Measurements from ENCODE around the gene TCF4. TPM values are rescaled to one million over a fixed set of nuclear protein-coding genes. Genes with fewer than 3 reads are reported as not detected.
A peak's percentile ranks its signal among the peaks of the same experiment; 100 is the strongest.

Gene TCF4
- total RNA-seq, 1 experiment from 2014 or later, result 100.0 TPM

DNA sequence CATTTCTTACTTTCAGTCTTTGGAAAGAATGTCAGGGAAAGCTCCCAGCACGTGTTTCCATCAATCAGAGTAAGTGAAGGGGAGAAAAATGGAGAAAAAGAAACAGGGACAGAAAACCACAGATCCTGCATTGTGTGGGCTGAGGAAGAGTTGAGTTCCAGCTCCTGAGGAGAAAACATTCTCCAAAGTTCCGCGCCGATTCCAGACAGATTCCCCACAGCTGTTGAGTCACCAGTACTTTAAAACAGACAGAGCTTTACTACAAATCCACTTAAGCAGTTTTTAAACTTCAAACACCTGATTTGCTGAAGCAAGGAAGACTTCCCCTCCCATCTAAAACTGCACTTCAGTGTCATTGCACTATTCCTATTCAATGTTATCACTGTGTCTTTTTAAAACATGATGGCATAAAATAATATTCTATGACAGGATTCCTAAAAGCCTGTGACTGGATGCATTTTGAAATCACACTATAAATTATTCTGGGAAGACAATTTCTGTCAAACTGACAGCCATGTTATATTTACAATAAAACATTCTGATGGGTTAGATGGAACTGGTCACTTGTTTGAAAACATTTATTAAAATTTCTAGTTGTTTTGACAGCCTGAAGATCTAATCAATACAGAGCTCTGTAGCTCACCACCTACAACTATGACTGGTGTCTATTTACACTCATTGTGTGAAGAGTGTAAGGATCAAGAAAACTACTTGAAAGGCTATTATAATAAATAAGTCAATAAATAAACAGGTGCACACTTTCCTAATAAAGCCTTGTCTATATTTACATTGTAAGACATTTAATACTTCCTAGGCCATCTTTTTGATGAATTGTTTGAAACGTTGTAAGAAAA is 40.9 kb downstream of the TCF4 start:
- peak; percentile 40 for DNase-seq (ENCODE audit: low spot score)

DNA sequence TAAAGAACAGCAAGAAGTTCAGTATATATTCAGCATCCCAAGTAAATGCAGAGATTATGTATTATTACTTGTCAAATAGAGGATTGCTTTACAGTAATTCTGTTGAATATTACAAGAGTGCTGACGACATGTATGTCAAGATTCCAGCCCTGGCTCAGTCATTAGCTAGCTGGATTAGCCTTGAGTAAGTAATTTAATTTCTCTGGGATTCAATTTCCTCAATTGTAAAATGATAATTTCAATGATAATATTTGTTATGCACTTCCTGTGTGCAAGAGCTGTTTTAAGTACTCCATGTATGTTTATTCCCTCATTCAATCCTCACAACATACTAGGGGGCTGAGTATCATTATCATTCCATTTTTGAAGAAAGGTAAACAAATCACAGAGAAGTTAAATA is 44.0 kb downstream of the TCF4 start:
- DNase-seq (ENCODE audit: low spot score), result no peak

DNA sequence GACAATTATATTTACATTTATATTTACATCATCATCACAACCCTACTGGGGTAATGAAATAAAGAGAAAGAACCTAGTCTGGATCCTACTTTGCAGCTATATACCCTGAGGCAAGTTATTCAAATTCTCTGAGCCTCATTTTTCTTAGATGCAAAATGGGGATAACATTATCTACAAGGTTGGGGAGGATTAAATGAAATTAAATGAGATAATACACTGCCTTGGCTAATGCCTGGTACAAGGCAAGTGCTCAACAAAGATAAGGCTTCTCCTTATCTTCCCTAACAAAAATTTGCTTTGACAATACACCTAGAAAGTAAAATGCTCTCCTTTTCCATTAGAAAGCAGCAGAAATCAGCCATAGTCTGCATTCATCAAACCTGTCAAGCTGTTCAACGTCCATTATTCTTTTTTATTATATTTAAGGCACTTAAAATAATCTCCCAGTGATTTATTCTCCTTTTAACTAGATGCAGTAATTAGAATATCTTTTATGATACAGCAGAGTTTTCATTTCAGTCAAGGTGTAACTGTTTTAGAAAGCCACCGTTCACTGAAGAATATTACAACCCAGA is 44.8 kb downstream of the TCF4 start:
- no peak for DNase-seq (ENCODE audit: low spot score)

DNA sequence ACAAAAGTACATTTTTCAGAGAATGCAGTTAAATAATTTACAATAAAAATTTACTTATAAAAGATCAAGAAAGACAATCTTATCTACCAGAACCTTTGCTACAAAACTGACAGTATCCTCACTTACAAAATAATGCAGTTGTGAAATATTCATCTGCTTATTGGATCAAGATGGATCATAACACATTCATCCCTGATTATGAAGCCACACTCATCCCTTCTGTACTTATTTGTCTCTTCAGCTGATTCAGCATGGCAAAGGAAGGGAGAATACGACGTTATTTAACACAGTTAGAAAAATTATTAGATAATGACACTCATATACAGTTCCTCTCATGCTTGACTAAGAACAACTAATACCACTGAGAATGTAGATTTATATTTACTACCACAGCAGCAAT is 46.4 kb downstream of the TCF4 start:
- DNase-seq (ENCODE audit: low spot score), result no peak

DNA sequence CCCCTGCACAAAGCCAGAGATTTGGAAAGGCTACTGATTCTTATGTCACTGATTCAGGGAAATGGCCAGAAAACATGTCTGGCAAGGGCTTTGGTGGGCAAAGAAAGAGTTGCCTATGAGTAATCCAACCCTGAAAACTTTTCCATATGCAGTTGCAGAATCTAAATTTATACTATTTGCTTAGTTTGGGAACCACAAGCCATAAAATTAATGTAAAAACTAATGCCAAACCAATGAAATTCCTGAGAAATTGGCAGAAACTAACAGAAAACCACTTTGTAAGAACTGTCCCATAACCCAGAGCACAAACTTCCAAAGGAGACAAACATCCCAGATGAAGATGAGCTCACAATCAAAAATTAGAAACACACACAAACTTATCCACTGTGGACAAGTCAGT is 48.8 kb downstream of the TCF4 start:
- no peak for DNase-seq (ENCODE audit: low spot score)

DNA sequence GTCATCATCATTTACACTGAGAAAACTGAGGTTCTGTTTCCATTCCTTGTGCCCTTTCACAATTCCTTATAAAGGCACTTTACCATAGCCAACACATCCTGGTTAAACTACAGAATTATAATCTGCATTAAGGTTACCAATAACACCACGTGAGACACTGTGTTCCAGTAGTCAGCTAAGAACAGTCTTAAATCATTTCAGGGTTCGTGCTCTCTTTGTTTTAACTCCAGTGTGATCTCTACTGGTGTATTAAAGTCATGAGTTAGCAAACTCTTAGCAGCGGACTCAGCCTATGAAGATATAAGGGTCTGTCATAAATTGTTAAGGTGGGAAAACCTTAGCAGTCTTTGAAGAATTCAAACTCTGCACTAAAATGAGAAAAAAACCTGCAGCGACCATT is 53.0 kb downstream of the TCF4 start:
- DNase-seq (ENCODE audit: low spot score), result no peak

DNA sequence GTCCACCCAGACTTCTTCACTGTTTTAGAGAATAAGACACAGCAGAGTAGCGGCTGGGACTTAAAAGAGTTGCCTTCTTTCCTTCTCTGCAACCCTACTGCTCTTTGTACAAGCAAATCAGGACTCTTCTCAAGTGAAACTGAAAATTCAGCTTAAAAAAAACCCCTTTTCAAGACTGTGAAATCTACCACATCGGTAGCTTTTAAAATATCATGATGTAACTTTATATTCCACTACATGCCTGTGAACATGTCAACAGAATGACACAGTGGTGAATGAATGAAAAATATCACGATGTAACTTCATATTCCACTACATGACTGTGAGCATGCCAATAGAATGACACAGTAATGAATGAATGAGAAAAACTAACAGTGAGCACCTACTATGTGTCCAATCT is 53.4 kb downstream of the TCF4 start:
- DNase-seq (ENCODE audit: low spot score), result no peak

DNA sequence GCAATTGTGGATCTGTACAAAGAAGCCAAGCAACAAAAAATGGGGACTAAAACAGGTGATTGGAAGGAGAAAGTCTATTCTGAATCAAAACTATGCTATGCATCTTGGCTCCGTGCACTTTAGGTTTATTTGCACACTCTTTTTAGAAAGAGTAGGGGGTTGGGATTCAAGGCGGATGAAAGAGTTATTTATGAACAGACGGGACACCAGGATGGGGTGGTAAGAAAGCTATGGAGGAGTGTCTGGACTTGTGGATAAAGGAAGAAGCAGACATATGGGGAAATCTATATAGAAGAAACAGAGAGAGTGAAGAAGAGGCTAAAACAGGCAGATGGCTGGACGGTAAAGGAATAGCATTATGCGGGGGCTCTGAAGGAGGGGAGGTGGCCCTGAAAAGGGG is 57.8 kb downstream of the TCF4 start:
- no peak for DNase-seq (ENCODE audit: low spot score)

DNA sequence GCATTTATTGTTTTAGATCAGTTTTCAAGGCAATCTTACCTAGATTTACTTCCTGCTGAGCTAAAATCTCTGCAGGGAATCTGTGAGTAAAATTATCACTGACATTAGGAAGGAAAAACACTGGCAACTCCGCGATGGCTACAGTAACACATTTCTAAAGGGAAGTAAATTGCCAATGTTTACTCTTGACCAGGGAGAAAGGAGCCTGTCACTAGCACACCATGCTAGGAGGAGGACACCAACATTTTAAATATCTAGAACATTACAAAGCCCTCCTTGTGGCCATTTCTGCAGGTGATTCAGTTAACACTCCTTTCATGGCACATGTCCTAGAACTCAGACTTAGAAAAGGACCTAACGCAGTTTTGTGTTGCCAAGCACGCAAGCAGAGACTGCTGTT is 58.4 kb downstream of the TCF4 start:
- no peak for DNase-seq (ENCODE audit: low spot score)

DNA sequence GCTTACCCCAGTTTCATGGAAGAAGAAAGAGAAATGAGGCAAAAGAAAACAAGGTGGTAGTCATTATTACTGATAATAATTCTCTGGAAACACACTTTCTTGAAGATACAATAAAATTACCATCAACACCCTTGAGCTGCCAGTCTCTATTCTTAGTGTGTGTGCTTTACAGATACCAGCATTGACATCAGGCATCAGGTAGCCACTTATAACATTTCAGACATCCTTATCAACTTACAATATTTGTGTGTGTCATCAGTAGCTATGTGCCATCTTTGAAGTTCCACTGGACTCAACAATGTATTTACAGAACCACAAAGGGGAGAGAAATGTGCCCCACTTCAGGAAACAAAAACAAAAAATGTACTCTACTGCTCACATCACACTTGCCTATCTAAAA is 62.1 kb downstream of the TCF4 start:
- no peak for DNase-seq (ENCODE audit: low spot score)

DNA sequence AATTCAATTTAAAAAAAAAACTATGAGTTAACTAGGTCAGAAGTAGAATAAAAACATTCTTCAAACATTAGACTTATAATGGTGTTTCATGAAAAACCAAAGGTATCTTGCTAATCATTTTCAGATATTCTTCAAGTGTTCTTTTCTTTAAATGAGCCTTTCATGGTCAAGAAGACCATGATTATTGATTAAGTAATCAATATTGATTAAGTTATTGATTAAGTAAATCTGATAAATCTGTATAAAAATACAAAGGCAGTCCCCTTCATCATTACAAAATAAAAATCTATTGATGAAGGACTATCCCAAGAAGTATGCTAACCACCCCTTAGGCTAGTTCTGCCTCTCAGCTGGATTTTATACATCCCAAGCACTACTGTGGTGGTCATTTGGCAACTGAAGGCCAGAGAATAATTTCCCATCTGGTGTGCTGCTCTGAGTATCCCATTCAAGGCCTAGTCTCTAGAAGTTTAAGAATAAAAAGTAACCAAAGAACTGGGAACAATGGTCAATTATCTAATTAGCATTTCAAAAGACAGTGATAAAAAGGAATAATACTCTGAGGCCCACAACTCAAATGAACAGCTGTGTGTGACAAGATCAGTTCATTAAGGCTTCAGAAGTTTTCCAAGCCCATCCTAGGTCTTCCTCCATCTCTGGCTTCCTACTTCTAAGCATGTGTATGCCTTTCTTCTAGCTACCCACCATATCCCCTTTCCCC is 63.5 kb downstream of the TCF4 start:
- no peak for DNase-seq (ENCODE audit: low spot score)

DNA sequence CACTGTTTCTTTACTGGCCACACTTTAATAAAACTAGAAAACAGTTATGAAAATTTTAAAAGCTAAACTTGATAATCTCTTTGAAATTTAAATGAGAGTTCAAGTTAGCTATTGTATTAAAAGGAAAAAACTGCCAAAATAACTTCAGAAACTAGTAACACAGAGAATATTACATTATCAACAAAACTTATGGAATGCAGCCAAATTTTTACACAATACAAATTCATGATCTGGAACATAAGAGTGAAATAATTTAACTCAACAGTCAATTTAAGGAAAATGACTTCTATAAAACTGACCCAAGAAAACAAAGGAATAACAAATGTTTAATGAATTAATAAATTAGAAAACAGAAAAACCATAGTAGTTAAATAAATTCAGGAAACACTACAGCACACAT is 65.0 kb downstream of the TCF4 start:
- no peak for DNase-seq (ENCODE audit: low spot score)

DNA sequence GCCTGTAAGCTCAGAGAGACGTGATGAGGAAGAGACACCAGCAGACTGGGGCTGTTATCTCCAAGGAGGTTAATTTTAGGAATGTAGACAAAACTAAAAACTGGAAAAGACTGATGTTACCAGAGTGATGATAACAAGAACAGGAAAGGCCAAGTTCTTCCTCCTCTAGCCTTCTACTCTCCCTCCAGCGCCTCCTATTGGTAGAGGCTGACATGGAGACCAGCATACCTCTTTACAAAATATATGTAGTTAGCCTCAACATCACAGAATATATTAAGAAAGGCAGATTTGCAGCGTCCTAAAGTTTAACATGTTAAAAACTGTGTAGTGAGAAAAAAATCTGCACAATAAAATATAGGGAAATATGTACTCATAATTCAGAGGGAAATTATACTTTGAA is 66.0 kb downstream of the TCF4 start:
- DNase-seq (ENCODE audit: low spot score), result no peak

DNA sequence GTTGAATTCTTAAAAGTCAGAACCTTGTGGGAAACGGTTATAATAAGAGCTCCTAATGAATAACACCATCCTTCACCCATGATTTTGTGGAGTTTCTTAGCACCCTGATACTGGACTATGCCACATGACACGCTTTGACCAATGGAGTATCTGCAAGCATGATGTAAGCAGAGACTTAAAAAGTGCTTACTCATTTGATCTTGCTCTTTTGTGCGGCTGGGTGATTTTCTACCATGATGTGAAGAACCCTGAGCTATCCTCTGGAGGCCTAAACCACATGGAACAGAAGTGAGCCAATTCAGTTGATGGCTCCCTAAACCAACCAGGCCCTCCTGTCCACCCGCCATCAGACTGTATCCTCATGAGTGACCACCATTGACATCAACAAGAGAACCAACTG is 70.9 kb downstream of the TCF4 start:
- no peak for DNase-seq (ENCODE audit: low spot score)

DNA sequence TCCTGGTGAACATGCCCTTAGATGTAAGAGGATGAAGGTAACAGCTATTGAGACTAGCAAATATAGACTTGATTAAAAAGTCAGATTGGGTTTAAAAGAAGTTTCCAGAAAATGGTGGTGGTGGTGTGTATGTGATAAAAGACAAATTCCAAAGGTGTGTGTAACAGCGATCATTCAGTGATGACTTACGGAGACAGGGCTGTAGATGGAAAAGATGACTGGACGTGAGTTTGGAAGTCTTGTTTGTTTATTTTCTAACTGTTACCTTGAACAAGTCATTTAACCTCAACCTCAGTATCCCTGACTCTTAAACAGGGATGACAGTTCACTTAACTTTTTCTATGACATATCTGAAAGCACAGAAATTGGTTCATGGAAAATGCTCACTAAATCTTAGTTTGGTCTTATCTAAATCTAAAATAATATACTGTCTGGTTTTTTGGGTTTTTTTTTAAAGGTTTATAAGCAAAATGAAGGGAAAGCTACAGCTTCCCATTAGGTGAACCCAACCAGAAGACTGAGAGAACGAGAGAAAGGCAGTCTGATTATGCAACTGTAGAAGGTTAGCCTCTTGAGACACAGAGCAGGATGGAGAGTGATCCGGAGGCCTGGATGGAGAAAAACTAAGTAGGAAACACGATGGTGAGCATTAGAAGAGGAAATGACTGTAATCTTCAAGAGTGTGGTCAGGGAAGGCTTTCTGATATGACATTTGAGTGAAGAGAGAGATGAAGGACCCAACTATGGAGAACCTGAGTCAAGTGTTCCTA is 71.9 kb downstream of the TCF4 start:
- DNase-seq (ENCODE audit: low spot score), result no peak

DNA sequence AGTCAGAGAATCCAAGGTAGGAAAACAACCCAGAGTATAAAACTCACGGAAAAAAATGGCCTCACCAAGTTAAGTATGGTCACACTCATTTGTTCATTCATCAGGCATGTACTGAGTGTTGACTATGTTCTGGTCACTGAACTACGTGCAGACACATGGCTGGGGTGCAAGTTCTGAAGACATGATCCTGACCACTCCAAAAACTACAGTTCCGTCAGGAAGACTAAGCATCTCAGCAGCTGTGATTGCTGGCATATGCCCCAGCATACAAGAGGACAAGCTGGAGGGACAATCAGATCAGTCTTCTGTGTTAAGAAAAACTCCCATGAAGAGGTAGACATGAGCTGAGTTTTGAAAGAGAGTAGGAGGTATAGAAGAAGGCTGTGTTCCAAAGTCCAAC is 72.8 kb downstream of the TCF4 start:
- DNase-seq (ENCODE audit: low spot score), result no peak

DNA sequence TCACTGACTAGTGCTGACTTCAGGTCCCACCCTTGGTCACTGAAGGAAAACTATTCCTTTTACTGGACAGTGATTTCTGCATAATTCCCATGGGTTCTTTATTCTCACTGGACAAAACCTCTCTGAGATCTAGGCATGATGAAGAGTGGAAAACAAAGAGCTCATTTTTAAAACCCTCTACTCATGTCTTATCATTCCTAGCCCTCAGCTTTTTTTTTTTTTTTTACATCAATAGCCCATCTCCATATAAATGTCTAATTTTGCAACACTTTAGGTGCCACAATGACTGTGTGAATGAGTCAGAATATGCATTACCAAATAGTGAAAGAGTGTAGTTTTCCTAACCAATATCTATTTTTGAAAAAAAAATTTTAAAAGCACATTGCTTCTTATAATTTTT is 74.8 kb downstream of the TCF4 start:
- DNase-seq (ENCODE audit: low spot score), result no peak

DNA sequence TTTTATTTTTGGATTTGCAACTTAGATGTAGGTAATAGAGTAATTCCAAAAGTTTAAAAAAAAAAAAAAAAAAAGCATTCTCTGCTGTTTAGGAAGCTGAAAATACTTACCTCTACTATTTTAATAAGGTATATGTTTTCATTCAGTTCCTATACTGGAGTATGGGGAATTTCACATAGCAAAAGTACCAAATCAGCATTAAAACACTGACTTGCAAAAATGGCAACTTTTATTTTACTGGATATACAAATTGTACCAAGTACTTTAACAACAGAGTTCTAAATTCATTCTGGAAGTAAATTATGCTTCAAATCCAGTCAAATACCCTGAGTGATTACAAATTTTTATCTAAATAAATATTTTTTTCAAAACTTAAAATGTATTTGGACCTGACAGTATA is 76.7 kb downstream of the TCF4 start:
- no peak for DNase-seq (ENCODE audit: low spot score)

DNA sequence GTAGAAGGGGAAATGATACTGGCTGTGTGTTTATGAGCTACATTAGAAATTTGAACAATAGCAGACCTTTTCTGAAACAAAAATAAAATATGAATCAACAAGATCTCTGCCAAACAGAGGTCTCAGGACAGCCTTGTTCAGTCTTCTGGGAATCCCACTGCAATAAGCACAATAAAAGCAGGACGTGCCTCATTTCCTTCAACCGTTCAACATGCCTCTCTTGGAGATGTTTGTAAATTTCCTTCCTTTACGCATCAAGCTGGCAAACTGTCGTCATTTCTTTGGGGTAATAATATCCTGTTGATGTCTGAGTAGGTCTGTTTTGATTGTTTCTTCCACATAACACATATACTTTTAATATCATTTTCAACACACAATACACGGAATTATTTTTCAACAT is 77.2 kb downstream of the TCF4 start:
- peak; percentile 42 for DNase-seq (ENCODE audit: low spot score)

DNA sequence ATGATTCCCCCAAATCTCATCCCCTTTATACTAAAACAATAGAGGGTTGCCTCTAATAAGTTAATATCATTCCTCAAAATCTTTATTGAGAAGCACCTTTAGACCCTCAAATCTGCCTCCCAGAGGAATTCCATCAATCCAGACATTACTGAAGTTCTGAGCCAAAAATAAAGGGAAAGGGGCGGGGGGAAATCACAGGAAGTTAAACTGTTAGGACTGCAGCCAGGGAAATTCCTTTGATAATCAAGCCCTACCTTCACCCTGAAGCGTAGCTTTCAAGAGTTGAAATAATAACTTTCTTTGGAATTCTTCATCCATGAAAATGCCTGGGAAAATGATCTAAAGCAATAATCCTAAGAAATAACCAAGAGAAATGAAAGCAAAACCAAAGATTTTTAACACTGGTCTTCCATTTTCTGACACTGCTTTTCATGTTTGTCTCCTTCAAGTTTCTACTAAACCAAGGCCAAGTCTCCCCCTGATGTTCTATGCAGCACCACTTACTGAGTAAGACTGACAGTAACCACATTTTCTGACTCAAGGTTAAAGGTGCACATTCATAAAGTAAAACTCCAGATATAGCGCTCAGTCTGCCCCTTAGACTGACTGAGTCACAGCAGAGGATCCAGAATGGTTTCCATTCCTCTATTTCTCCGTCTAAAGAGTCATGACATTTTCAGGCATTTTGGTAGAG is 78.2 kb downstream of the TCF4 start:
- DNase-seq (ENCODE audit: low spot score), result peak; percentile 80

DNA sequence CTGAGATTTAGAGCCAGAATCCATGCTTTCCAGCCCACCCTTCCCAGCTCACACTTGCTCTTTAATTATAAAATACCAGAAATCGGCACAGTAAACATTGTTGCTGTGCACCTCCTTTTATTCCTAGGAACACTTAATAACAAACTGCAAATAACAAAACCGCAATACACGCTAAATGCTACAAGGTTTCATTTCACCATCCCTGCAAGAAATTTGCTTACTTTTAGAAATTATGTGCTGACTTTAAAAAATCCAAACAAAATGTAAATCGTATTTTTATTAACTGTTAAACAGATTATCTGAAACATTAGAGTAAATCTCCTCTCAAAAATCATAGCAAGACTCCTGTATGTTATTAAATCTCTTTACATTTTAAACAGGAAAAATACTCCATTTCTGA is 79.3 kb downstream of the TCF4 start:
- no peak for DNase-seq (ENCODE audit: low spot score)

DNA sequence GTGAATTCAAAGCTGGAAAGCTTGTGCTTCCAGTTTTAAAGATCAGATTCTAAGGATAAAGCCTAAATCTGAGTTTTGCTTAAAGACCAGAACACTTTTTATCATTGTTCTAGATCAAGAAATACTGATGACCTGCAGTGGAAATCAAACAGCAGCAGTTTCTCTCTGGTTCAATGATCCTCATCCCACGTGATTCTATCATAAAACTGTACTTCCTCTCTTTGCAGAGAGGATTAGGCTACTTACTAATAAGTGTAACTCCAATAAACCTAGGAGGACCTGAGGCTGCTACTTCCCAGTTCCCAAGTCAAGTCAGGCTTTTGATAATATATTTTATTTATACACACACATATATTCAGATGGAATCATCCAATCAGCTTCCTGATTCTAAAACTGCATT is 81.9 kb downstream of the TCF4 start:
- no peak for DNase-seq (ENCODE audit: low spot score)

Measured in A172 (cell line).